Ishikawa (cell line): ENCODE results near the gene NRG3.

ENCODE experiments used
- CEBPB ChIP-seq: IDR thresholded peaks from 2 replicates; pipeline ENCODE4 v1.6.1; 2012
- CREB1 ChIP-seq: IDR thresholded peaks from 2 replicates; pipeline ENCODE4 v1.6.1; 2012; ENCODE audit warnings: low read depth
- EGR1 ChIP-seq: IDR thresholded peaks from 2 replicates; pipeline ENCODE4 v1.6.1; 2012
- EP300 ChIP-seq: IDR thresholded peaks from 2 replicates; pipeline ENCODE4 v1.6.1; 2012; ENCODE audit warnings: borderline replicate concordance
- FOXM1 ChIP-seq: IDR thresholded peaks from 2 replicates; pipeline ENCODE4 v1.6.1; 2012; ENCODE audit warnings: low read depth, borderline replicate concordance
- NFIC ChIP-seq: IDR thresholded peaks from 2 replicates; pipeline ENCODE4 v1.6.1; 2012
- RAD21 ChIP-seq: IDR thresholded peaks from 2 replicates; pipeline ENCODE4 v1.6.1; 2012; ENCODE audit warnings: low read depth
- TAF1 ChIP-seq: IDR thresholded peaks from 2 replicates; pipeline ENCODE4 v1.6.1; 2012; ENCODE audit warnings: low read depth, mild to moderate bottlenecking
- TEAD4 ChIP-seq: IDR thresholded peaks from 2 replicates; pipeline ENCODE4 v1.6.1; 2012
- YY1 ChIP-seq: IDR thresholded peaks from 2 replicates; pipeline ENCODE4 v1.6.1; 2012; ENCODE audit warnings: low read depth
- ZBTB7A ChIP-seq: IDR thresholded peaks from 2 replicates; pipeline ENCODE4 v1.6.1; 2012; ENCODE audit warnings: low read depth
- TF ChIP-seq, protein P1 (sequence below): IDR thresholded peaks from 2 replicates; pipeline ENCODE4 v1.6.1; 2012
- TF ChIP-seq, protein P2 (sequence below): IDR thresholded peaks from 2 replicates; pipeline ENCODE4 v1.6.1; 2012; ENCODE audit warnings: low read depth, mild to moderate bottlenecking
- TF ChIP-seq, protein P3 (sequence below): IDR thresholded peaks from 2 replicates; pipeline ENCODE4 v1.6.1; 2012

DNA sequence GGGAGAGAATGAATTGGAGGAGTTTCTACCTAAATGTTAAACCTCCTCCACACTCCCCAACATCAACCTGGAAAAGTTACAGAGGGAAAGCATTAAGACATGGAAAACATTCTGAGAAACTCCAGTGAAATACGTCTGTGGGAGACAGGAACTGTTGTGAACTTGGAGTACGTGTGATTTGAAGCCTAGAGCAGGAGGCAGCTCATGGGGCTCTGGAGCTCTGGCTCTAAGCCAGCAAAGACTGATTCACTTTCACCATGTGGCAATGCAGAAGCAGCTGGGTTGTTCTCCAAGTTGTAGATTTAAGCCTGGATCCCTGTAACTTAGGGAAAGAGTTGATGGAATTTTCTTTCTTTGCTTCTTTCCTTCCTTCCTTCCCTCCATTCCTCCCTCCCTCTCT, 503.2 kb downstream of the NRG3 start:
- TF ChIP-seq, protein P1, sequence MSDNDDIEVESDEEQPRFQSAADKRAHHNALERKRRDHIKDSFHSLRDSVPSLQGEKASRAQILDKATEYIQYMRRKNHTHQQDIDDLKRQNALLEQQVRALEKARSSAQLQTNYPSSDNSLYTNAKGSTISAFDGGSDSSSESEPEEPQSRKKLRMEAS = no peak
- TF ChIP-seq NFIC (no peak), EP300 (no peak), CEBPB (no peak), RAD21 (no peak), CREB1 (no peak), ZBTB7A (no peak), TAF1 (no peak), FOXM1 (no peak), TEAD4 (no peak), EGR1 (no peak), YY1 (no peak)
- TF ChIP-seq, protein P2, sequence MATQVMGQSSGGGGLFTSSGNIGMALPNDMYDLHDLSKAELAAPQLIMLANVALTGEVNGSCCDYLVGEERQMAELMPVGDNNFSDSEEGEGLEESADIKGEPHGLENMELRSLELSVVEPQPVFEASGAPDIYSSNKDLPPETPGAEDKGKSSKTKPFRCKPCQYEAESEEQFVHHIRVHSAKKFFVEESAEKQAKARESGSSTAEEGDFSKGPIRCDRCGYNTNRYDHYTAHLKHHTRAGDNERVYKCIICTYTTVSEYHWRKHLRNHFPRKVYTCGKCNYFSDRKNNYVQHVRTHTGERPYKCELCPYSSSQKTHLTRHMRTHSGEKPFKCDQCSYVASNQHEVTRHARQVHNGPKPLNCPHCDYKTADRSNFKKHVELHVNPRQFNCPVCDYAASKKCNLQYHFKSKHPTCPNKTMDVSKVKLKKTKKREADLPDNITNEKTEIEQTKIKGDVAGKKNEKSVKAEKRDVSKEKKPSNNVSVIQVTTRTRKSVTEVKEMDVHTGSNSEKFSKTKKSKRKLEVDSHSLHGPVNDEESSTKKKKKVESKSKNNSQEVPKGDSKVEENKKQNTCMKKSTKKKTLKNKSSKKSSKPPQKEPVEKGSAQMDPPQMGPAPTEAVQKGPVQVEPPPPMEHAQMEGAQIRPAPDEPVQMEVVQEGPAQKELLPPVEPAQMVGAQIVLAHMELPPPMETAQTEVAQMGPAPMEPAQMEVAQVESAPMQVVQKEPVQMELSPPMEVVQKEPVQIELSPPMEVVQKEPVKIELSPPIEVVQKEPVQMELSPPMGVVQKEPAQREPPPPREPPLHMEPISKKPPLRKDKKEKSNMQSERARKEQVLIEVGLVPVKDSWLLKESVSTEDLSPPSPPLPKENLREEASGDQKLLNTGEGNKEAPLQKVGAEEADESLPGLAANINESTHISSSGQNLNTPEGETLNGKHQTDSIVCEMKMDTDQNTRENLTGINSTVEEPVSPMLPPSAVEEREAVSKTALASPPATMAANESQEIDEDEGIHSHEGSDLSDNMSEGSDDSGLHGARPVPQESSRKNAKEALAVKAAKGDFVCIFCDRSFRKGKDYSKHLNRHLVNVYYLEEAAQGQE = no peak
- TF ChIP-seq, protein P3, sequence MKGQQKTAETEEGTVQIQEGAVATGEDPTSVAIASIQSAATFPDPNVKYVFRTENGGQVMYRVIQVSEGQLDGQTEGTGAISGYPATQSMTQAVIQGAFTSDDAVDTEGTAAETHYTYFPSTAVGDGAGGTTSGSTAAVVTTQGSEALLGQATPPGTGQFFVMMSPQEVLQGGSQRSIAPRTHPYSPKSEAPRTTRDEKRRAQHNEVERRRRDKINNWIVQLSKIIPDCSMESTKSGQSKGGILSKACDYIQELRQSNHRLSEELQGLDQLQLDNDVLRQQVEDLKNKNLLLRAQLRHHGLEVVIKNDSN = no peak
